ENCODE data around the gene RPRD1B.

The RPRD1B gene

DNA sequence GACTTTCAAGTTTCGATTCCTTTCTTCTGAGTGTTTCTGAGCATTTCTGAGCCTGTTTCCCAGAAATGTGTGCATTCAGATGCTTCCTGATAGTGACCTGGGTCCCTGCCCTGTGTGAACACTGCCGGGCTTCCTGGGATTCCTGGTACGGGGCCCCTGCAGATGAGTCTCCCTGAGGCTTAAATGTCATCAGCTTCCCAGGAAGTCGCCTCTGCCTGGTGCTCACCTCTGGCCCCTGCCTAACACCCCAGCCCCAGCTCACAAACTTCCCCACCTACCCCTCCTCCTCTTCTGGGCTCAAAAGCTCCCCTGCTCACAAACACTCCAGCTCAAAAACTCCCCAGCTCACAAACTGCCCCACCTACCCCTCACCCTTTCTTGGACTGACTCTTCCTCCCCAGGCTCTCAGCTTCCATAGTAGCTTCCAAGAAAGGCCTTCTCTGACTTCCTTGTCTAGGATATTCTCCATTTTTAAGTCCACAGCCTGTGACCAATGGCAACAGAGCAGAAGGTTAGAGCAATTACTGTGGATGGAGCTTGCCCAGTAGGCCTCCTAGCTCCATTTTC is 89.6 kb downstream of the RPRD1B start:
- DNase-seq (ENCODE audit: low spot score), result no peak

DNA sequence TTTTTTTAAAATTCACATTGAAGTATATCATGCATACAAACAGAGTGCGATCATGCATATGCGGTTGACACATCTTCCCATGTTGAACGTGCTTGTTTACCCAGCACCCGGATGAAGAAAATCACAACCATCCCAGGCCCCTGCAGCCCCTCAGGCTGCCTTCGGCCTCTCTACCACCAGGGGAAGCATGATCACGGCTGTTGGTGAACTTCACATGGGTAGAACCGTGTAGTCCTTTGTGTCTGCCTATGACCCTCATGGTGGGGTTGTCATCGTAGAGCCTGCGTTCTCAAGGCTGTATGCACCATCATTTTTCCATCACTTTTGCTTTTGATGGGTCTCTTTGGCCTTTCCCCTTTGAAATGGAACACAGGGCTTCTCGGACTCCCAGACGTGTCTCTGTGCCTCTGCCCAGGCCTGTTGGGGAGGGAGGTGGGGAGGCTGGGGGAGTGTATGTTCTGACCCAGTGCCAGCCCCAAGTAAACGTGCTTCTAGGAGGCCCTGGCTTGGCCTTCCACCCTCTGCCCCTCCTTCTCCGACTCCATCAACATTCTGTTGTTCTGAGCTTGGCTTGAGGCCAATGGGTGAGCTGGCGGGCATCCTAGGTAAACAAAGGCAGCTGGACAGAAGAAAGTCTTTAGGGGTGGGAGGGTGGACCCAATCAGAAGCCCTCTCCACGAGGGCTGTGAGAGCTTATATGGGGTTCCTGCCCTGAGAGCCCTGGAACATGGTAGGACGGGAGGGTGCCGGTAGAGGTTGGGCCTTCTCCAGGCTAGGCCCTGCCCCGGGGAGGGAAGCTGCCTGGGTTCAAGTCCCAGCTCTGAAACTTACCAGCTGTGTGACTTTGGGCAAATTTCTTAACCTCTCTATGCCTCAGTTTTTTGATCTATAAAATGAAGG is 91.9 kb downstream of the RPRD1B start:
- peak; percentile 62 for DNase-seq (ENCODE audit: low spot score)

- DNase-seq (ENCODE audit: low spot score), result peak; percentile 39
Observed at GRCh38 chr20:38126146-38126921, 92.8 kb downstream of the RPRD1B start.

- peak; percentile 98 for DNase-seq (ENCODE audit: low spot score)
Observed at GRCh38 chr20:38126932-38127621, 93.5 kb downstream of the RPRD1B start.

DNA sequence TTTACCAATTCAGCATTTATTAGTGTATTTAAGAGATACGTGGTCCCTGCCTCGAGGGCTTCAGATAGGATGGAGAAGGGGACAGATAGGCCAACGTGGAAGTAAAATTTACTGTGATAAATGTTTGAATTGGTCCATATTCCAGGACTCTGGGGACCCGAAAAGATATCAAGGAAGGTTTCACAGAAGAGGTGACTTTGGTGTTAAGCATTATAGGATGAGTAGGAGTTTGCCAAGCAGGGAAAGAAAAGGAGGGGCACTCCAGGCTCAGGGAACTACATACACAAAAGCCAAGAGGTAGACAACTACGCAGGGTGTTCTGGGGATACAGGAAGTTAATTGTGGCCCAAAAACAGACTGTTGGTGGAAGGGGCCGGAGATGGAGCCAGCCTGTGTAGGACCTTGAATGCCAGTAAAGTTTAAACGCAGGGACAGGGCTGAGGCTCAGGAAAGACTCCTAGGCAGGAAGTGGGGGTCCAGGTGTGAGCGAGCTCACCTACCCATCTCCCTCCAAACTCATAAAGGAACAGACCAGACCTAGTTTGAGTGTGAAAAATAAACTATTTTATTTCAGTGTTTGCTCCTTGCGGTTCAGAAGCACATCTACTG is 94.5 kb downstream of the RPRD1B start:
- DNase-seq (ENCODE audit: low spot score), result no peak

DNA sequence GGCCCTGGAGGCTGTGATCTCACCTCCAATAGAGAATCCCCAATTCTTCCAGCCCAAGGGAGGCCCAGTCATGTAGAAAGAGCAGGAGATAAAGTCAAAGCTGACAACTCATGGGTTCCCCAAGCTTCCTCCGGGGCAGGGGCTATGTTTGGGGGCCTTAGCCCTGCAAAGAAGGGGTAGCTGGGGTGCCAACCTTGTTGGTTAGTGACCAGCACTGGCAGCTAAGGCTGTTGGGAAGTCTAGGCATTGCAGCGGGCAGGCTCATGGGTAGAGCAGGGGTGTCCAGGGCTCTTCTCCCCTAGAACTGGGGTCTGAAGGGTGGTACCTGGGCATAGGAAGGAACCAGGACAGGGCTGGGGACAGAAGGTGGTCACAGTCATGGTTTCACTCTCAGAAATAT is 95.1 kb downstream of the RPRD1B start:
- no peak for DNase-seq (ENCODE audit: low spot score)

DNA sequence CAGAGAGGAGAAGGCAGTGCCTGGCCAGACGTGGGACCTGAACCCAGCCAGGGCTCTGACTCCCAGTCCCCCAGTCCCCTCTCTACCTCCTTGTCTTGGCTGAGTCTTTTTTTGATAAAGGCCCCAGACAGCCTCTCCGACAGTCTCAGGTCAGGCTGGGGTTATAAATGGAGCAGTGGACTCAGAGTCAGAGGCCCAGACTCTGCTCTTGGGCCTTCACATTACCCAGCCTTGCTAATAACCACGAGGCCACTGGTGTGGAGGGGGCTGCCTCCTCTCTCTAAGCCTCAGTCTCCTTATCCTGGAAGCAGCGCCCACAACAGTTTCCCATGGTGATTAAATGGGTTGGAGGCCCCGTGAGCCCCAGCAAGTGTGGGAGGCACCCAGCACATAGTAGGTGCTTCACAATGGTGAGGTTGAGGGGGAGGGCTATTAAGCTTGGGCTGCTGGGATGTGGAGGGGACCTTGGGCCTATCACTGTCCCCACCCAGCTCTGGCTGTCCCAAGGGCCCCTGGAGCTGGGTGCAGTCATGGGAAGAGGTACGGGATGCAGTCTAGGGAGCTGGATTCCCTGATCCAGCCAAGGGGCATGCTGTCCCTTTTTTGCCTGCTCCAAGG is 95.8 kb downstream of the RPRD1B start:
- no peak for DNase-seq (ENCODE audit: low spot score)

- DNase-seq (ENCODE audit: low spot score), result no peak
Observed at GRCh38 chr20:38129893-38130609, 96.5 kb downstream of the RPRD1B start.

DNA sequence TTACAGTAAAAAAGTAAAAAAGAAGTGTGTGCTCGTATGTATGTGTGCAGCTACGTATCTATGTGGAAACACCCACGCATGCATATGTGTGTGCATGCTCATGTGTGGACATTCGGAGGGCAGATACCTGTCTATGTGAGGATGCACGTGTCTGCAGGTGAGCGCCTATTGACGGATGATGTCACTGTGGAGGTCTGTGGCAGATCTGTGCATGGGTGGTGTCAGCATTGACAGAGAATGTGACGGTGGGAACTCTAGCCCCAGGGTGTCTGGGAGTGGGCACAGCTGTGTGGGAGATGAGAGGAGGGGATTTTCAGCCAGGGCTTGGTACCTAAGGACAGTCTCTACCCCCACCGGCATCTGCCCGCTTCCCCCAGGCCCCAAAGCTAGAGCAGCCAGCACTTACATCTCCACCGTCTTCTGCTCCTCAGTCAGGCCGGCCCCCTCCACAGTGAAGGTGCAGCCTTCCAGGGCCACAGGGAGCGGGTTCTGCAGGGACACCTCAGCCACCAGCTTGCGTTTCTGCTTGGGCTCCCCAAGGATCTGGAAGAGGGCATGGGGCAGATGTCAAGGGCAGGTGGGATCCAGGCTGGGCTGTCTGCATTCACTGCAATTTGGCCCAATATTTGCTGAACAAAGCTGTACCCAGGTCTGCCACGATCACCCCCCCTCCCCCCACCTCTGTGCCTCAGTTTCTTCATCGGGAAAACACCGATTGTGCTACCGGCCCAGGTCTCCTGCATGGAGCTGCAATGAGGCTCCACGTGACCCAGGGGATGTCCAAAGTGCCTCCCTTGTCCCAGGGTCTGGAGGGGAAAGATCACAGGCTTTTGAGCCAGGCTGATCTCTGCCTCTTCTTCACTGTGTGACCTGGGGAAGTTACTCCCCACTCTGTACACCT is 97.4 kb downstream of the RPRD1B start:
- no peak for DNase-seq (ENCODE audit: low spot score)

DNA sequence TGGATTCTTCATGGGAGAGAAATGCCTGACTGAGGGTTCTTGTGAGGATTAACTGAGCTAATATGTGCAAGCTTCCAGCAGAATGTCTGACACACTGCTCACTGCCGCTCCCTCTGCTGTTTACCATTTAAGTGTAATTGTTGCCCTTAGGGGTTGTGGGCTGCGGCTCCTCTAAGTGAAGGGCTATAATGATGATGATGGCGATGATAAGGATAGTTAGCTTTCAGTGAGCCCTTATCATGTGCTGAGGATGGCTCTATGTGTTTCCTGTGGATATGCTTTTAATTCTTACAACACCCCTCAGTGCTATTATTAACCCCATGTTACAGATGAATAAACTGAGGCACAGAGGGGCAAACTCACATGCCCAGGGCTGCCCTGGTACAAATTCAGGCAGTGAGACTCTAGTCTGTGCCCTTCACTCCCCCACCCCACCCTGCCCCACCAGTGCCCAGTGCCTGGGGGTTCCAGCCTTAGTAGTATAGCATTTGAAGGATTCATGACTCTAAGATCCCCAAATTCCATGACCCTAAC is 98.1 kb downstream of the RPRD1B start:
- no peak for DNase-seq (ENCODE audit: low spot score)

GRCh38 chr20:38132156-38132909 is 98.8 kb downstream of the RPRD1B start:
- DNase-seq (ENCODE audit: low spot score), result no peak

GRCh38 chr20:38132910-38133501 is 99.5 kb downstream of the RPRD1B start:
- DNase-seq (ENCODE audit: low spot score), result no peak

DNA sequence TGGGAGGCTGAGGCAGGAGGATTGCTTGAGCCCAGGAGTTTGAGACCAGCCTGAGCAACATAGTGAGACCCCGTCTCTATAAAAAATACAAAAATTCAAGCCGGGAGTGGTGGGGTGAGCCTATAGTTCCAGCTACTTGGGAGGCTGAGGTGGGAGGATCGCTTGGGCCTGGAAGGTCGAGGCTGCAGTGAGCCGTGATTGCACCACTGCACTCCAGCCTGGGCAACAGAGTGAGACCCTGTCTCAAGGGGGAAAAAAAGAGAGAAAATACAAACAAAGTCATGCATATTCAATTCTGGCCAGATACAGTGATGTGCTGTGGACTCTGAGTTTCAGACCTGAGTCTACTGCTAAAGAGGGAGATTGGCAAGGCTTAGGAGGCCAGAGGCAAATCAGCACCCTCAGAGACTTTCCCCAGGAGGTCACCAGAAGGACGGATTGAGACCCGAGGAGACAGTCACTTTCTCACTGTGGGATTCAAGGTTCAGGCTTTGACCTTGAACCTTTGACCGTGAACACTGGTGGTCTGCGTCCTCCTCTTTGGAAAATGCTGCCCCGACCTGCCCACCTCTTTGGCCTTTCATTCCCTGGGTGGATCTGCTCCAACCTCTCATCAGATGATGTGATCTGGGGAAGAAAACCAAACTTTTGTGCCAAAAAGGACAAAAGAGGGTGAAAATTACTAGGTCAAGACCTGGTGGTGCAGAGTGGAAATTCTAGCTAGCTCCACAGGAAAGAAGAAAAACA is 100.3 kb downstream of the RPRD1B start:
- DNase-seq (ENCODE audit: low spot score), result no peak

- peak; percentile 80 for DNase-seq (ENCODE audit: low spot score)
Observed at GRCh38 chr20:38134427-38135270, 101.1 kb downstream of the RPRD1B start.

DNA sequence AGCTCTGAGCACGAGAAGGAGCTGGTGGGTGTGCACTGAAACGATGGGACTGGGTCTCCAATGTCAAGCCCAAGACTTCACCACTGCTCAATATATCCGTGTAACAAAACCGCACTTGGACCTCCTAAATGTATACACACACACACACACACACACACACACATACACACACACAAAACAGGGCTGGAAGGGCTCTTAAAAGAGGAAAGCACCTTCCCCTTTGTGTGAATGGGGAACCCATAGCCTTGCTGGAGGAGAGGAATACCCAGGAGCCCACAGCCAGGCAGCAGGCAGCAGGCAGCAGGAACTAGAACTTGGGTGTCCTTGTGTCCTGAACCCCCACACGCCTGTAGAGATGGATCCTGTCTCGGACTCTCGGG is 101.7 kb downstream of the RPRD1B start:
- no peak for DNase-seq (ENCODE audit: low spot score)

DNA sequence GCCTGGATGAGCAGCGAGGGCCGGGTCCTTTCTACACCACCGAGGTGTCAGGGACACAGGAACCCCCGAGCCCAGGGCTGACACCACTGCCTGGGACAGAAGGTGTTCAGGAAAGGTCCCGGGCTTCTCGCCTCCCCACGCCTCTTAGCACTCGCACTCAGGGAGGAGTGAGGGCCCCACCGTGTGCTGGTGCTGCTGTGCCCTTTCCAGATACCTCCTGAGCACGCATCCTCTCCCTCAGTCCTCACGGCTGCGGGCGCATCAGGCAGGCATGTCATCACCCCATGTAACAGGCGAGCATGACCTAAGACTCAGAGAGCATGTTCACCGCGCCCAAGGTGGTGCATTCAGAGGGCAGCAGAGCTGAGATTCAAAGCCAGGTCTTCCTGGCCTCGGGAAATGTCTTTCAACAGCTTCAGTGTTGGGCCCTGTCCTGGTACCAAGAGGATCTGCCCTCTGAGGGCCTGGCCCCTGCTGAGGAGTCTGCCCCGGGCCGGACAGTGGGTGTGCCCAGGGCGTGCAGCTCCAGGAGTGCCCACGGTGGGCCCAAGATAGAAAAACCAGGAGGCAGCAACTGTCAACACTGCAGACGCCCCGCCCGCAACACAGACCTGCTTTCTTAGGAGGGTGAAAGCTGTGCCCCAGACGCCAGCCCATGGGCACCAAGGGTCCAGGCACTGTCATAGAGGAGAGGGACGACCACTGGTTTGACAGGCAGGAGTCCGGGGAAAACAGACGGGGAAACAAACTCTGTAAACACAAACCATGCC is 102.3 kb downstream of the RPRD1B start:
- DNase-seq (ENCODE audit: low spot score), result no peak
